ENCODE results near the gene FGF5.
"Not testable (repeated sequence)": the region's sequence is repeated elsewhere in the genome, so short reads cannot be mapped to it uniquely, and the experiment has no call there.

Gene FGF5

GRCh38 chr4:80302616-80303223, 36.3 kb downstream of the FGF5 start:
- DNase-seq = no peak

- DNase-seq = no peak
Measured at GRCh38 chr4:80305466-80305865, 39.0 kb downstream of the FGF5 start.

- no peak for DNase-seq
Measured at GRCh38 chr4:80306260-80306659, 39.8 kb downstream of the FGF5 start.

- DNase-seq = no peak
Measured at GRCh38 chr4:80307183-80307735, 40.8 kb downstream of the FGF5 start.

GRCh38 chr4:80307774-80308465, 41.5 kb downstream of the FGF5 start:
- DNase-seq = no peak

GRCh38 chr4:80308466-80308822, 42.0 kb downstream of the FGF5 start:
- DNase-seq = no peak

GRCh38 chr4:80309294-80310004, 43.0 kb downstream of the FGF5 start:
- DNase-seq = no peak

- DNase-seq = no peak
Measured at GRCh38 chr4:80311130-80311529, 44.7 kb downstream of the FGF5 start.

- DNase-seq = no peak
Measured at GRCh38 chr4:80312124-80312523, 45.7 kb downstream of the FGF5 start.

GRCh38 chr4:80313627-80314026, 47.2 kb downstream of the FGF5 start:
- no peak for DNase-seq

- not testable (repeated sequence) for DNase-seq
Measured at GRCh38 chr4:80315848-80316247, 49.4 kb downstream of the FGF5 start.

- no peak for DNase-seq
Measured at GRCh38 chr4:80321341-80321740, 54.9 kb downstream of the FGF5 start.

GRCh38 chr4:80321776-80322175, 55.3 kb downstream of the FGF5 start:
- DNase-seq = no peak

GRCh38 chr4:80322716-80323115, 56.3 kb downstream of the FGF5 start:
- DNase-seq = peak; percentile 19 to 45

GRCh38 chr4:80324171-80324570, 57.7 kb downstream of the FGF5 start:
- no peak for DNase-seq

GRCh38 chr4:80331693-80332092, 65.2 kb downstream of the FGF5 start:
- no peak for DNase-seq

GRCh38 chr4:80333121-80333520, 66.7 kb downstream of the FGF5 start:
- no peak for DNase-seq

- DNase-seq = no peak
Measured at GRCh38 chr4:80334568-80334967, 68.1 kb downstream of the FGF5 start.

- DNase-seq = no peak
Measured at GRCh38 chr4:80335226-80335553, 68.7 kb downstream of the FGF5 start.

GRCh38 chr4:80335554-80336358, 69.3 kb downstream of the FGF5 start, which contains the start of gene CFAP299:
CFAP299 (plus strand) TSS chr4:80335730.
- peak; percentile 88 to 92 for DNase-seq

- DNase-seq = no peak
Measured at GRCh38 chr4:80336582-80336981, 70.1 kb downstream of the FGF5 start.

- no peak for DNase-seq
Measured at GRCh38 chr4:80340036-80340435, 73.6 kb downstream of the FGF5 start.
